Measurements from ENCODE around the gene NGB. TPM values are rescaled to one million over a fixed set of nuclear protein-coding genes. Genes with fewer than 3 reads are reported as not detected.
A peak's percentile ranks its signal among the peaks of the same experiment; 100 is the strongest.

Gene NGB
- total and polyA plus RNA-seq, 9 of the 15 experiments (the other 6 are each of a cell fraction or from before 2014, with no cell fraction given), result not detected

DNA sequence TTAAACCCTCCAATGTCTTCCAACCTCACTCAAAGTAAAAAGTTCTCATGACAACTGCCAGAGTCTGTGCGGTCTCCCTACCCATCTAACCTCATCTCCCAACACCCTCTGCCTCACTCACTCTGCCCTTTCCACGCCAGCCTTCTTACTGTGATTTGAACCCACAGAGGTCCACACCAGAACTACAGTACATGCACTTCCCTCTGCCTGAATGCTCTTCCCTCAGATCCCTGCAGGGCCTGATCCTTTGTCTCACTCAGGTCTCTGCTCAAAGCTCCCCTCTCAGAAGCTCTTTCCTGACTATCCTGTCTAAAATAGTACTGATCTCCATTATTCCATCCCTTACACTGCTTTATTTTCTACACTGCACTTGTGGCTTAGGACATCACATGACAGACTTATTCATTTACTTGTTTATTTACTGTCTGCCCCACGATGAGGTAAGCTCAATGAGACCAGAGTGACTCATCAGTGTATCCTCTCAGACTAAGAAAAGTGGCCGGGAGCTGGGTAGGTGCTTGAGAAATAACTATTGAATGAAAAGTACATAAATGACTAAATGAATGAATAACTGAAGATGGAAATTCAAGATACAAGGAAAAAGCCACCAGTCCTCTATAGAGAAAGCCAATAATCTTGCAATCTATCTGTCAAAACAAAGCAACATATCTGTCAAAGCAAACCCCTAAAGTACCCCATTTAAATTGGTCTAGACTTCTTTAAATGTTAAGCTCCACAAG lies 32.6 kb upstream of the NGB start (continued):
- TF ChIP-seq, protein P1, sequence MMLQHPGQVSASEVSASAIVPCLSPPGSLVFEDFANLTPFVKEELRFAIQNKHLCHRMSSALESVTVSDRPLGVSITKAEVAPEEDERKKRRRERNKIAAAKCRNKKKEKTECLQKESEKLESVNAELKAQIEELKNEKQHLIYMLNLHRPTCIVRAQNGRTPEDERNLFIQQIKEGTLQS (IDR thresholded peaks at IDR 0.05), result peak; percentile 95
- TF ChIP-seq, protein P1 (CRISPR knock-in tag; conservative IDR thresholded peaks at IDR 0.05), result no peak; the same call in 1 of the 2 replicates
- TF ChIP-seq, protein P2, sequence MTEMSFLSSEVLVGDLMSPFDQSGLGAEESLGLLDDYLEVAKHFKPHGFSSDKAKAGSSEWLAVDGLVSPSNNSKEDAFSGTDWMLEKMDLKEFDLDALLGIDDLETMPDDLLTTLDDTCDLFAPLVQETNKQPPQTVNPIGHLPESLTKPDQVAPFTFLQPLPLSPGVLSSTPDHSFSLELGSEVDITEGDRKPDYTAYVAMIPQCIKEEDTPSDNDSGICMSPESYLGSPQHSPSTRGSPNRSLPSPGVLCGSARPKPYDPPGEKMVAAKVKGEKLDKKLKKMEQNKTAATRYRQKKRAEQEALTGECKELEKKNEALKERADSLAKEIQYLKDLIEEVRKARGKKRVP (CRISPR knock-in tag; IDR thresholded peaks at IDR 0.05), result no peak
- peak; percentile 78; the same call in 1 of the 2 replicates for TF ChIP-seq SMARCE1 (IDR thresholded peaks at IDR 0.05)
- TF ChIP-seq LEF1 (IDR thresholded peaks at IDR 0.05), result no peak
- TF ChIP-seq RAD51 (IDR thresholded peaks at IDR 0.05; ENCODE audit: borderline replicate concordance, low read depth), result peak; percentile 62
- TF ChIP-seq TOE1 (IDR thresholded peaks at IDR 0.05; ENCODE audit: borderline replicate concordance), result peak; percentile 85; the same call in 1 of the 2 replicates
- no peak for TF ChIP-seq TOE1 (CRISPR knock-in tag; IDR thresholded peaks at IDR 0.05; ENCODE audit: borderline replicate concordance, low read depth)
- TF ChIP-seq, protein P3, sequence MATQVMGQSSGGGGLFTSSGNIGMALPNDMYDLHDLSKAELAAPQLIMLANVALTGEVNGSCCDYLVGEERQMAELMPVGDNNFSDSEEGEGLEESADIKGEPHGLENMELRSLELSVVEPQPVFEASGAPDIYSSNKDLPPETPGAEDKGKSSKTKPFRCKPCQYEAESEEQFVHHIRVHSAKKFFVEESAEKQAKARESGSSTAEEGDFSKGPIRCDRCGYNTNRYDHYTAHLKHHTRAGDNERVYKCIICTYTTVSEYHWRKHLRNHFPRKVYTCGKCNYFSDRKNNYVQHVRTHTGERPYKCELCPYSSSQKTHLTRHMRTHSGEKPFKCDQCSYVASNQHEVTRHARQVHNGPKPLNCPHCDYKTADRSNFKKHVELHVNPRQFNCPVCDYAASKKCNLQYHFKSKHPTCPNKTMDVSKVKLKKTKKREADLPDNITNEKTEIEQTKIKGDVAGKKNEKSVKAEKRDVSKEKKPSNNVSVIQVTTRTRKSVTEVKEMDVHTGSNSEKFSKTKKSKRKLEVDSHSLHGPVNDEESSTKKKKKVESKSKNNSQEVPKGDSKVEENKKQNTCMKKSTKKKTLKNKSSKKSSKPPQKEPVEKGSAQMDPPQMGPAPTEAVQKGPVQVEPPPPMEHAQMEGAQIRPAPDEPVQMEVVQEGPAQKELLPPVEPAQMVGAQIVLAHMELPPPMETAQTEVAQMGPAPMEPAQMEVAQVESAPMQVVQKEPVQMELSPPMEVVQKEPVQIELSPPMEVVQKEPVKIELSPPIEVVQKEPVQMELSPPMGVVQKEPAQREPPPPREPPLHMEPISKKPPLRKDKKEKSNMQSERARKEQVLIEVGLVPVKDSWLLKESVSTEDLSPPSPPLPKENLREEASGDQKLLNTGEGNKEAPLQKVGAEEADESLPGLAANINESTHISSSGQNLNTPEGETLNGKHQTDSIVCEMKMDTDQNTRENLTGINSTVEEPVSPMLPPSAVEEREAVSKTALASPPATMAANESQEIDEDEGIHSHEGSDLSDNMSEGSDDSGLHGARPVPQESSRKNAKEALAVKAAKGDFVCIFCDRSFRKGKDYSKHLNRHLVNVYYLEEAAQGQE (IDR thresholded peaks at IDR 0.05; ENCODE audit: borderline replicate concordance), result 0 out of 2 replicates have a peak, but pooled peaks have one; percentile 8
- TF ChIP-seq, protein P3 (CRISPR knock-in tag; IDR thresholded peaks at IDR 0.05; ENCODE audit: low read depth), result no peak
- TF ChIP-seq, protein P4, sequence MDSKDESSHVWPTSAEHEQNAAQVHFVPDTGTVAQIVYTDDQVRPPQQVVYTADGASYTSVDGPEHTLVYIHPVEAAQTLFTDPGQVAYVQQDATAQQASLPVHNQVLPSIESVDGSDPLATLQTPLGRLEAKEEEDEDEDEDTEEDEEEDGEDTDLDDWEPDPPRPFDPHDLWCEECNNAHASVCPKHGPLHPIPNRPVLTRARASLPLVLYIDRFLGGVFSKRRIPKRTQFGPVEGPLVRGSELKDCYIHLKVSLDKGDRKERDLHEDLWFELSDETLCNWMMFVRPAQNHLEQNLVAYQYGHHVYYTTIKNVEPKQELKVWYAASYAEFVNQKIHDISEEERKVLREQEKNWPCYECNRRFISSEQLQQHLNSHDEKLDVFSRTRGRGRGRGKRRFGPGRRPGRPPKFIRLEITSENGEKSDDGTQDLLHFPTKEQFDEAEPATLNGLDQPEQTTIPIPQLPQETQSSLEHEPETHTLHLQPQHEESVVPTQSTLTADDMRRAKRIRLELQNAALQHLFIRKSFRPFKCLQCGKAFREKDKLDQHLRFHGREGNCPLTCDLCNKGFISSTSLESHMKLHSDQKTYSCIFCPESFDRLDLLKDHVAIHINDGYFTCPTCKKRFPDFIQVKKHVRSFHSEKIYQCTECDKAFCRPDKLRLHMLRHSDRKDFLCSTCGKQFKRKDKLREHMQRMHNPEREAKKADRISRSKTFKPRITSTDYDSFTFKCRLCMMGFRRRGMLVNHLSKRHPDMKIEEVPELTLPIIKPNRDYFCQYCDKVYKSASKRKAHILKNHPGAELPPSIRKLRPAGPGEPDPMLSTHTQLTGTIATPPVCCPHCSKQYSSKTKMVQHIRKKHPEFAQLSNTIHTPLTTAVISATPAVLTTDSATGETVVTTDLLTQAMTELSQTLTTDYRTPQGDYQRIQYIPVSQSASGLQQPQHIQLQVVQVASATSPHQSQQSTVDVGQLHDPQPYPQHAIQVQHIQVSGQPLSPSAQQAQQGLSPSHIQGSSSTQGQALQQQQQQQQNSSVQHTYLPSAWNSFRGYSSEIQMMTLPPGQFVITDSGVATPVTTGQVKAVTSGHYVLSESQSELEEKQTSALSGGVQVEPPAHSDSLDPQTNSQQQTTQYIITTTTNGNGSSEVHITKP (IDR thresholded peaks at IDR 0.05; ENCODE audit: partially characterized antibody), result peak; percentile 86
- no peak for TF ChIP-seq ZKSCAN8 (CRISPR knock-in tag; IDR thresholded peaks at IDR 0.05)
- TF ChIP-seq FOSL1 (tag; conservative IDR thresholded peaks at IDR 0.05), result peak; percentile 92
